HL-60 (cell line): ENCODE data around the gene CPPED1.

Source experiments
- POLR2AphosphoS5 ChIP-seq: IDR thresholded peaks from 2 replicates; pipeline ENCODE4 v1.6.1; 2012; ENCODE audit warnings: low read depth
- REST ChIP-seq: IDR thresholded peaks from 2 replicates; pipeline ENCODE4 v1.6.1; 2012; ENCODE audit warnings: low read depth; ENCODE audit not compliant: insufficient replicate concordance
- TF ChIP-seq, protein P1 (sequence below): IDR thresholded peaks from one replicate; pipeline ENCODE4 v1.5.1; 2011; ENCODE audit warnings: low read length, control low read depth, inconsistent platforms; ENCODE audit not compliant: insufficient read depth

DNA sequence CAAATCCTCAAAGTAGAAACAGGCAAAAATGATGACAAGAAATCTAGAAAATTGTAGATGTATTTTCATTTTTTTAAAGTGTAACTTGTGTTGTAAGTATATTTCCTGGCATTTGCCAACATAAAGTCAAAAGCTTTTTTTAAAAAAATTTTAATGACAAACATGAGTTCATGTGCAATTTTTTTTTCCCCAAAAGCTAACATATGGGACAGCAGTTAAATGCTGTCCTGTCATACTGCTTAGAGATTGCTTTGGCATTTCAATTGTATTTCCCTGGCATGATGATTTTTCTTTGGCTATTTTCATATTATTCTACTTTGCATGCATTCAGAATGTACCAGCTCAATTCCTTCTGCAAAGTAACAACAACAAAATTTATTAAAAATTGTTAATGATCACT is 24.5 kb upstream of the CPPED1 start:
- TF ChIP-seq, protein P1, sequence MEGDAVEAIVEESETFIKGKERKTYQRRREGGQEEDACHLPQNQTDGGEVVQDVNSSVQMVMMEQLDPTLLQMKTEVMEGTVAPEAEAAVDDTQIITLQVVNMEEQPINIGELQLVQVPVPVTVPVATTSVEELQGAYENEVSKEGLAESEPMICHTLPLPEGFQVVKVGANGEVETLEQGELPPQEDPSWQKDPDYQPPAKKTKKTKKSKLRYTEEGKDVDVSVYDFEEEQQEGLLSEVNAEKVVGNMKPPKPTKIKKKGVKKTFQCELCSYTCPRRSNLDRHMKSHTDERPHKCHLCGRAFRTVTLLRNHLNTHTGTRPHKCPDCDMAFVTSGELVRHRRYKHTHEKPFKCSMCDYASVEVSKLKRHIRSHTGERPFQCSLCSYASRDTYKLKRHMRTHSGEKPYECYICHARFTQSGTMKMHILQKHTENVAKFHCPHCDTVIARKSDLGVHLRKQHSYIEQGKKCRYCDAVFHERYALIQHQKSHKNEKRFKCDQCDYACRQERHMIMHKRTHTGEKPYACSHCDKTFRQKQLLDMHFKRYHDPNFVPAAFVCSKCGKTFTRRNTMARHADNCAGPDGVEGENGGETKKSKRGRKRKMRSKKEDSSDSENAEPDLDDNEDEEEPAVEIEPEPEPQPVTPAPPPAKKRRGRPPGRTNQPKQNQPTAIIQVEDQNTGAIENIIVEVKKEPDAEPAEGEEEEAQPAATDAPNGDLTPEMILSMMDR, result no peak
- TF ChIP-seq REST, result no peak
- no peak for TF ChIP-seq POLR2AphosphoS5
